HepG2 (cell line): ENCODE results near the gene MYOM1. TPM values are rescaled to one million over a fixed set of nuclear protein-coding genes. Genes with fewer than 3 reads are reported as not detected.
A peak's percentile ranks its signal among the peaks of the same experiment; 100 is the strongest.

Experiments used
- AGO1 ChIP-seq: fragments of 200-400 bp; formaldehyde crosslinking; IDR thresholded peaks from 2 replicates; pipeline ENCODE4 v1.6.1; 2017; ENCODE audit warnings: mild to moderate bottlenecking, low read depth, low read length, moderate library complexity; ENCODE audit not compliant: poor library complexity, severe bottlenecking
- AHR ChIP-seq: IDR thresholded peaks from 2 replicates; pipeline ENCODE4 v1.6.1; 2018; ENCODE audit warnings: missing genetic modification reagents, missing compliant biosample characterization
- CCDC6 ChIP-seq: sonication (generic); formaldehyde crosslinking; IDR thresholded peaks from 2 replicates; pipeline ENCODE4 v1.8.1; 2022; ENCODE audit warnings: mild to moderate bottlenecking, missing genetic modification reagents, moderate library complexity
- CEBPG ChIP-seq: IDR thresholded peaks from 2 replicates; pipeline ENCODE4 v1.6.1; 2016
- ERF ChIP-seq: IDR thresholded peaks from 2 replicates; pipeline ENCODE4 v1.6.1; 2018; ENCODE audit warnings: missing biosample characterization, missing genetic modification reagents
- FOXK1 ChIP-seq: sonication (generic); formaldehyde crosslinking; IDR thresholded peaks from 2 replicates; pipeline ENCODE4 v1.4.0; 2020; ENCODE audit warnings: low read depth, missing genetic modification reagents, borderline replicate concordance
- HNRNPH1 ChIP-seq: fragments of 200-400 bp; formaldehyde crosslinking; optimal IDR thresholded peaks from 2 replicates; pipeline ENCODE3; 2017; ENCODE audit warnings: mild to moderate bottlenecking, low read depth, low read length
- HOMEZ ChIP-seq: IDR thresholded peaks from 2 replicates; pipeline ENCODE4 v1.6.1; 2016; ENCODE audit warnings: low read depth
- ISX ChIP-seq: sonication (generic); formaldehyde crosslinking; conservative IDR thresholded peaks from 2 replicates; pipeline ENCODE4 v1.5.0; 2020; ENCODE audit warnings: missing genetic modification reagents
- JARID2 ChIP-seq: sonication (generic); formaldehyde crosslinking; IDR thresholded peaks from 2 replicates; pipeline ENCODE4 v1.8.1; 2023; ENCODE audit warnings: missing genetic modification reagents, inconsistent platforms; ENCODE audit not compliant: insufficient replicate concordance
- MAF1 ChIP-seq: sonication (generic); formaldehyde crosslinking; IDR thresholded peaks from 2 replicates; pipeline ENCODE4 v1.5.0; 2020; ENCODE audit warnings: missing genetic modification reagents, borderline replicate concordance
- MAFG ChIP-seq: sonication (generic); formaldehyde crosslinking; IDR thresholded peaks from 2 replicates; pipeline ENCODE4 v1.5.1; 2020; ENCODE audit warnings: mild to moderate bottlenecking, missing genetic modification reagents
- MAX ChIP-seq: IDR thresholded peaks from 2 replicates; pipeline ENCODE4 v1.6.1; 2012; ENCODE audit warnings: inconsistent platforms
- PRPF4 ChIP-seq: fragments of 200-400 bp; formaldehyde crosslinking; IDR thresholded peaks from 2 replicates; pipeline ENCODE4 v1.6.1; 2016; ENCODE audit warnings: low read length, low read depth; ENCODE audit not compliant: poor library complexity, severe bottlenecking
- RBFOX2 ChIP-seq: fragments of 200-400 bp; formaldehyde crosslinking; IDR thresholded peaks from 2 replicates; pipeline ENCODE4 v1.6.1; 2017; ENCODE audit warnings: low read depth, mild to moderate bottlenecking, low read length
- SNRNP70 ChIP-seq: fragments of 200-400 bp; formaldehyde crosslinking; IDR thresholded peaks from 2 replicates; pipeline ENCODE4 v1.6.1; 2017; ENCODE audit warnings: mild to moderate bottlenecking, low read depth, low read length, moderate library complexity
- TBL1XR1 ChIP-seq: fragments of 150-350 bp; IDR thresholded peaks from 2 replicates; pipeline ENCODE4 v1.6.1; 2014; ENCODE audit warnings: borderline replicate concordance, low read length; ENCODE audit not compliant: partially characterized antibody
- TBX3 ChIP-seq: fragments of 450-650 bp; IDR thresholded peaks from 2 replicates; pipeline ENCODE4 v1.6.1; 2017; ENCODE audit warnings: antibody characterized with exemption, mild to moderate bottlenecking, inconsistent platforms, borderline replicate concordance
- TCF7 ChIP-seq: sonication (generic); IDR thresholded peaks from 2 replicates; pipeline ENCODE4 v1.6.1; 2016; ENCODE audit warnings: antibody characterized with exemption, low read depth
- ZBTB10 ChIP-seq: sonication (generic); formaldehyde crosslinking; IDR thresholded peaks from 2 replicates; pipeline ENCODE4 v1.4.0; 2020; ENCODE audit warnings: missing genetic modification reagents, borderline replicate concordance
- ZNF333 ChIP-seq: sonication (generic); formaldehyde crosslinking; IDR thresholded peaks from 2 replicates; pipeline ENCODE4 v1.4.0; 2020; ENCODE audit warnings: mild to moderate bottlenecking, missing genetic modification reagents, borderline replicate concordance
- ZNF672 ChIP-seq: sonication (generic); formaldehyde crosslinking; IDR thresholded peaks from 2 replicates; pipeline ENCODE4 v1.8.1; 2022; ENCODE audit warnings: missing genetic modification reagents
- ZNF674 ChIP-seq: sonication (generic); formaldehyde crosslinking; IDR thresholded peaks from 2 replicates; pipeline ENCODE4 v1.5.0; 2020; ENCODE audit warnings: low read depth, mild to moderate bottlenecking, missing genetic modification reagents
- polyA plus RNA-seq, 8 experiments: library from polyadenylated mRNA; depleted of rRNA in 3 of 8; stranded (reverse) in 7 of 8; unstranded in 1 of 8; fragments of >200 nt; fragmentation: Illumina TruSeq in 4 of 8; extraction: Trizol in 4 of 8; gene quantifications; 2 replicates each; pipeline versions ENCODE4 v1.2.1 to v1.2.3, GENCODE V29; 2011 to 2016; ENCODE audit warnings: low read depth in 4 of 8, missing spikeins in 1 of 8, mixed read lengths in 1 of 8; ENCODE audit not compliant: insufficient read depth in 1 of 8
- total RNA-seq, 5 experiments: library from RNA; depleted of rRNA; stranded (reverse); fragments of >200 nt; fragmentation: Illumina TruSeq; extraction: Trizol; gene quantifications; 2 replicates each; pipeline ENCODE4 v1.2.3, GENCODE V29; 2016; ENCODE audit warnings: low read depth in 1 of 5
- TF ChIP-seq, protein P1 (sequence below): sonication (generic); formaldehyde crosslinking; IDR thresholded peaks from 2 replicates; pipeline ENCODE4 v1.4.0; 2020; ENCODE audit warnings: missing genetic modification reagents, mild to moderate bottlenecking, borderline replicate concordance

Gene MYOM1
- total and polyA plus RNA-seq, 2 of the 13 experiments (the other 11 are each of a cell fraction or from before 2014, with no cell fraction given), result 0.46 to 0.98 TPM

DNA sequence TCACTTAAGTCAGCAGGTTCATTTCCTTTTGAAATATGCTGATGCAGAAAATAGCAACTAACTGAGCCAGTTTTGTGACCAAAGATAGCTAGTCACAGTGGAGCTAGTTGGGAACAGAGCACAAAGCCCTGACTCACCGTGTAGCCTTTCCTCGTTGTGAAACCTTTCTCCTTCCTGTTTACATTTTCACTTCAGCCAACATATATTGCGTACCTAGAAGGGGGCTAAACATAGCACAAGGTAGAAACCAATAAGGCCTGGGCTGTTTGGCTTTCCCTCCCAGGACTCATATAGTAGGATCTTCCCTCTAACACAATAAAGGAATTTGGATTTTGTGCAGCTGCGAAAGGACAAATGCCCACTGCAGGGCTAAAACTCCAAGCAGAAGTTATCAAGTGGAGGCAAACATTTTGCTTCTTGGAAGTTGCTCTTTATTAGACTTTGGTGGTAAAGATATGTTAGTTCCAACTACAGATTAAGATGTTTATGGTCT, 182.3 kb downstream of the MYOM1 start (continued):
- TF ChIP-seq PRPF4 (no peak), RBFOX2 (peak; percentile 50; the same call in 1 of the 2 replicates), CEBPG (CRISPR knock-in tag) (peak; percentile 98), HNRNPH1 (no peak), HOMEZ (CRISPR knock-in tag) (peak; percentile 91), MAX (peak; percentile 66), AHR (CRISPR knock-in tag) (no peak; the same call in 1 of the 2 replicates), ZNF674 (CRISPR knock-in tag) (no peak), SNRNP70 (no peak), ERF (CRISPR knock-in tag) (peak; percentile 91), CCDC6 (CRISPR knock-in tag) (0 out of 2 replicates have a peak, but pooled peaks have one; percentile 26), FOXK1 (CRISPR knock-in tag) (peak; percentile 99), AGO1 (no peak), MAF1 (CRISPR knock-in tag) (no peak), TBL1XR1 (peak; percentile 92), ZNF672 (CRISPR knock-in tag) (no peak), MAFG (CRISPR knock-in tag) (peak; percentile 88), JARID2 (CRISPR knock-in tag) (no peak), TBX3 (peak; percentile 59; the same call in 1 of the 2 replicates), ZBTB10 (CRISPR knock-in tag) (peak; percentile 37; the same call in 1 of the 2 replicates), ZNF333 (CRISPR knock-in tag) (no peak), ISX (CRISPR knock-in tag) (no peak), TCF7 (peak; percentile 37; the same call in 1 of the 2 replicates)
- TF ChIP-seq, protein P1, sequence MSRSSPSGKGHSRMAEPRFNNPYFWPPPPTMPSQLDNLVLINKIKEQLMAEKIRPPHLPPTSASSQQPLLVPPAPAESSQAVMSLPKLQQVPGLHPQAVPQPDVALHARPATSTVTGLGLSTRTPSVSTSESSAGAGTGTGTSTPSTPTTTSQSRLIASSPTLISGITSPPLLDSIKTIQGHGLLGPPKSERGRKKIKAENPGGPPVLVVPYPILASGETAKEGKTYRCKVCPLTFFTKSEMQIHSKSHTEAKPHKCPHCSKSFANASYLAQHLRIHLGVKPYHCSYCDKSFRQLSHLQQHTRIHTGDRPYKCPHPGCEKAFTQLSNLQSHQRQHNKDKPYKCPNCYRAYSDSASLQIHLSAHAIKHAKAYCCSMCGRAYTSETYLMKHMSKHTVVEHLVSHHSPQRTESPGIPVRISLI (CRISPR knock-in tag), result peak; percentile 48; the same call in 1 of the 2 replicates
